Stimulated activated CD4-positive, alpha-beta T cell treated with anti-CD3 and anti-CD28 coated beads, TNF-alpha, amount 100 ng/mL, for 48 hours (primary cell): ENCODE results near the gene DPY19L2.
"Not testable (repeated sequence)": the region's sequence is repeated elsewhere in the genome, so short reads cannot be mapped to it uniquely, and the experiment has no call there.

Source experiments
- DNase-seq, 3 donors: peaks; one replicate each; pipeline ENCODE4 v3.0.0-alpha.2; 2020; ENCODE audit warnings: low read depth in 3 of 3

DPY19L2 gene

GRCh38 chr12:63663005-63663404 is 5.3 kb downstream of the DPY19L2 start:
- not testable (repeated sequence) for DNase-seq

- DNase-seq = not testable (repeated sequence)
Measured at GRCh38 chr12:63658501-63658900, 9.8 kb downstream of the DPY19L2 start.

GRCh38 chr12:63656407-63656806 is 11.9 kb downstream of the DPY19L2 start:
- not testable (repeated sequence) for DNase-seq

DNA sequence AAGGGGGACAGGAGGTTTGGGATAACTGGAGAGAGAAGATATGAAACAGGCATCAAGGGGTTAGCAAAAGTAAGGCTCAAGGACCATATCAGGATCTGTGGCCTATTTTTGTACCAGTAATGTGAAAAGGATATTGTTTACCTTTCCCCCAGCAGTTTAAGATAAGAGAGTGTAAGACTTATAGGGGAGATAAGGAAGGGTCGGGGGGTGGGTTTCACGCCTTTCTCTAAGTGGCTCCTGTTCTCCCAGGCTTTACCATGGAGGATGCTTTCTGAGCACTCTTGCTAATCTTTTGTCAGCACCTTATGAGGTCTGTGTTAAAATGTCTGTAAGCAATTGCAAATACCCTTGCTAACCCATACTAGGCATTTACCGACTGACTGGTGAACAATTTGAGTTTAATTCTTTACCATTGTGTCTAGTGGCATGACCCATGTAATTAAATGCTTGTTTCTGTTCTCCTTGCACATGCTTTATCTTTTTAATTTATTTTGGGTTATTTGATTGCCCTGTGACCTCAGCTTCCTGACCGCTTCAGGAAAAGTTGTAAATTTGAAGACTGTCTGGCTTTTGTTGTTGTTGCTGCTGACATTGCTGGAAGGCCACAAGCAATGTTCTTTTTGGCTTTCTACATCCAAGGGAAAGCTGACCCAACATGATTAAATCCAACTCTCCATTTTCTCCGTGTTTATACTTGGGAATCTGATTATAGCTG is 12.6 kb downstream of the DPY19L2 start:
- not testable (repeated sequence) for DNase-seq

DNA sequence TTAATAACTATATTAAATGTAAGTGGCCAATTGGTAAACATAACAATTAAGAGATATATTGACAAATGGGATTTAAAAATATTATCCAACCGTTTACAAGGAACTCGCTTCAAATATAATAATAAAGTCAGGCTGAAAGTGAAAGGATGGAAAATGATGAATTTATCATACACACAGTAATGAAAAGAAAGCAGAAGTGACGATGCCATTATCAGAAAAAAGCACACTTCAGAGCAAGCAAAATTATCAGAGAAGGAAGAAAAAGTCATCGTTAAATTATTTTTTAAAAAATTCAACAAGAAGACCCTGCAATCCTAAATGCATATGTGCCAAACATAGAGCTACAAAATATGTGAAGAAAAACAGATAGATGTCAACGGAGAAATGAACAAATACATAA is 13.8 kb downstream of the DPY19L2 start:
- not testable (repeated sequence) for DNase-seq

- DNase-seq = not testable (repeated sequence)
Measured at GRCh38 chr12:63649517-63649916, 18.8 kb downstream of the DPY19L2 start.

GRCh38 chr12:63643381-63644140 is 24.7 kb downstream of the DPY19L2 start:
- not testable (repeated sequence) for DNase-seq

GRCh38 chr12:63624258-63624657 is 44.0 kb downstream of the DPY19L2 start:
- not testable (repeated sequence) for DNase-seq

GRCh38 chr12:63615544-63615943 is 52.7 kb downstream of the DPY19L2 start:
- not testable (repeated sequence) for DNase-seq

DNA sequence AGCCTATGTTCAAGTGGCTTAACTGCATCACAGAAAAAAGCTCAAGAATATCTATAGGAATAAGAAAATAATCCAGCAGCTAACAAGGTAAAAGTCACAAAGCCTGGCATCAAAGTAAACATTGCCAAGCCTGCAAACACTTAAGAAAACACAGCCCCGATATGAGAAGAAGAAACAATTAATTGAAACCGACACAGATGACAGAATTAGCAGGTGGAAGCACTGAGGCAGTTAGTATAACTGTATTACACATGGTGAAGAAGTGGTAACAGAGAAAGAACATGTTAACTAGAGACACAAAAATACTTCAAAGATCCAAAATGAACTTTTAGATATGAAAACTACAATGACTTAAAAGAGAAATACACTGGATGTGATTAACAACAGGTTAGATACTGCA is 57.0 kb downstream of the DPY19L2 start:
- DNase-seq = not testable (repeated sequence)

DNA sequence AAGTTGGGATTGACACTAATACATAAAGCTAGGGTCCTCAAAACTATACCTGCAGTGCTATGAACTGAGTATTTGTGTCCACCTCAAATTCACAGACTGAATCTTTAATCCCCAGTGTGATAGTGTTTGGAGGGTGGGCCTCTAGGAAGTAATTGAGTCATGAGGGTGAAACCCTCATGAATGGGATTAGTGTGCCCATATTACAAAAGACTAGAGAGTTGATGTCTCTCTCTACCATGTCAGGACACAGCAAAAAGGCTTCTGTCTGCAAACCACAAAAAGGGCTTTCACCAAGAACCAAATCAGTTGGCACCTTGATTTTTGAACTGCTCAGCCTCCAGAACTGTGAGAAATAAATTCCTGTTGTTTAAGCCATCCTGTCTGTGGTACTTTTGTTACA is 59.0 kb downstream of the DPY19L2 start:
- DNase-seq = not testable (repeated sequence)

- DNase-seq = not testable (repeated sequence)
Measured at GRCh38 chr12:63604985-63605384, 63.3 kb downstream of the DPY19L2 start.

- not testable (repeated sequence) for DNase-seq
Measured at GRCh38 chr12:63594828-63595227, 73.5 kb downstream of the DPY19L2 start.

DNA sequence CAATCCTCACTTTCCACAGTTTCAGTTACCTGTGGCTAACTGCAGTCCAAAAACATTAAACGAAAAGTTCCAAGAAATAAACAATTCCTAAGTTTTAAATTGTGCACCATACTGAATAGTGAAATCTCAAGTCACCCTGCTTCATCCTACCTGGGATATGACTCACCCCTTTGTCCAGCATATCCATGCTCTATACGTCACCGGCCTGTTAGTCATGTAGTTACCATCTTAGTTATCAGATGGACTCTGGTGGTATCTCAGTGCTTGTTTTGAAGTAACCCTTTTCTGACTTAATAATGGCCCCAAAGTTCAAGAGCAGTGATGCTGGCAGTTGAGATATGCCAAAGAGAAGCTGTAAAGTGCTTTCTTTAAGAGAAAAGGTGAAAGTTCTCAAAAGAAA is 83.9 kb downstream of the DPY19L2 start:
- DNase-seq = not testable (repeated sequence)

DNA sequence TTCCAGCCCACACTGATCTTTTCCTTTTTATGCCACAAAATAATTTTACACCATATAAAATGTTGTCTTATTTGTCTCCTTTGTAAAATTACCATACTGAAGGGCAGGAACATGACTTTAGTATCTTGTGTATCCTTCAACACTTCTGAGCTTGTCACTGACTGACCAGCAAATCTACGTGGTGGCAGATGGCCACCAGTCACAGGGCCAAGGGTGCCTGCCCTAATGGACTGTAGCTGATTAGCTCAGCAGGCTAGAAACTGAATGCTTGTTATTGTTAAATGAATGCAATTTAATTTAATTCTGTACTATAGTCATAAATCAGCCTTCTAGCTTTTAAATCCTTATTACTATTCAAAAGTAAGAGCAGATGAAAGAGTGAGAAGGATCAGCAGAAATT is 85.0 kb downstream of the DPY19L2 start:
- DNase-seq = not testable (repeated sequence)

GRCh38 chr12:63577631-63578030 is 90.7 kb downstream of the DPY19L2 start:
- not testable (repeated sequence) for DNase-seq

DNA sequence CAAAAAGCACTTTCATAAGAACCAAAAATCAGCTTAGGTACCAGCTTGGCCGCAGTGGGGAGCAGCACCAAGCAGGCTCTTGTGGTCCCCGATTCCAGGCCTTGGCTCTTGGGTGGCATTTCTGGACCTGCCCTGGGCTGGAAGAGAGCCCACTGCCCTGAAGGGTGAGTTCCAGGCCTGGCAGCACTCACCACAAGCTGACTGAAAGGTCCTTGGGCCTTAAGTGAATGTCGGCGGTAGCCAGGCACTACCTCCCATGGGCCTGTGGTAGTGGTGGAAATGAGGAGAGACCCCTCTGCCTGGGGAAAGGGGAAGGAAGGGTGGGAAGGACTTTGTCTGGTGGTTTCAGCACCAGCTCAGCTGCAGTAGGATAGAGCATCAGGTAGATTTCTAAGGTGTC is 96.3 kb downstream of the DPY19L2 start:
- not testable (repeated sequence) for DNase-seq

DNA sequence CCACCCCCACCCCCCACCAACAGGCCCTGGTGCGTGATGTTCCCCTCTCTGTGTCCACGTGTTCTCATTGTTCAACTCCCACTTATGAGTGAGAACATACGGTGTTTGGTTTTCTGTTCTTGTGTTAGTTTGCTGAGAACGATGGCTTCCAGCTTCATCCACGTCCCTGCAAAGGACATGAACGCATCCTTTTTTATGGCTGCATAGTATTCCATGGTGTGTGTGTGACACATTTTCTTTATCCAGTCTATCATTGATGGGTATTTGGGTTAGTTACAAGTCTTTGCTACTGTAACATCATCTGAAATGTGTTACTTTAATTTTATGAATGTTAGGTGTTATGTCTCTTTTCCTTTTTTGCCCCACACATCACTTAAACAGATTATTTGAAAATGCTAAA is 109.8 kb downstream of the DPY19L2 start:
- DNase-seq = not testable (repeated sequence)

DNA sequence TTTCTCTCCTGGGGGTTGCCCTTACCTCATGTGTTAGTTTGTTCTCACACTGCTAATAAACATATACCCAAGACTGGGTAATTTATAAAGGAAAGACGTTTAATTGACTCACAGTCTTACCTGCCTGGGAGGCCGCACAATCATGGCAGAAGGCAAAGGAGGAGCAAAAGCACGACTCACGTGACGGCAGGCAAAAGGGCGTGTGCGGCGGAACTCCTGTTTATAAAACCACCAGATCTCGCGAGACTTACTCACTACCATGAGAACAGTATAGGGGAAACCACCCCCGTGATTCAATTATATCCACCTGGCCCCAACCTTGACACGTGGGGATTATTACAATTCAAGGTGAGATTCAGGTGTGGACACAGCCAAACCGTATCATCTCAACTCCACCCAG is 116.9 kb downstream of the DPY19L2 start:
- not testable (repeated sequence) for DNase-seq

GRCh38 chr12:63549034-63549433 is 119.3 kb downstream of the DPY19L2 start:
- DNase-seq = not testable (repeated sequence)

GRCh38 chr12:63545298-63545916 is 122.9 kb downstream of the DPY19L2 start:
- not testable (repeated sequence) for DNase-seq

DNA sequence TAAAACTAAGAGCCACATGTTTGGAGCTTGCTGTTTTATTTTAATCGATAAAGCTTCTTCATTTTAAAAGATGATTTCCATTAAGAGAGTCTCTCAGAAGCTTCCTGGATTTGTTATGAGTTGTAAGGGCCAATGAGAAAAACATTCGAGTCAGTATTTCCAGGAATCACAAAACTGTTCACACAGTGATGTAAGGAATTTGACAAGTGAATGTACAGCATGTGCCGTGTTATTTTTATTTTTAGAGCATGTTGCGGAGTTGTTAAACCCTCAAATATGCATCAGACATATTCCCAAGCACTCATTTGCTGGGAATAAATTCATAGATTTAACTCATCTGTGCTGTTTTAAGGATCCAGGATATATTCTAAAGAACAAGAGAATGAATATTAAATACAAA is 129.6 kb downstream of the DPY19L2 start:
- DNase-seq = not testable (repeated sequence)
